PC-3 (cell line): Measurements from ENCODE around the gene GSN. TPM values are rescaled to one million over a fixed set of nuclear protein-coding genes. Genes with fewer than 3 reads are reported as not detected.

Experiments
- ATAC-seq: fragments of 200-7000 bp; cut with Tn5 transposase; 2 replicates; pipeline ENCODE4 v1.9.1; 2020; ENCODE audit warnings: mild to moderate bottlenecking, moderate library complexity
- BruUV-seq: library from RNA; stranded (reverse); fragments of 400-500 nt; replicated peaks from 2 replicates; lab custom pipeline; 2021; lab: Mats Ljungman, UMichigan
- CTCF ChIA-PET: fragments of 300-600 bp; sonication (Branson Sonifier 250); formaldehyde crosslinking; loops from one replicate; lab custom pipeline; 2022; ENCODE audit warnings: antibody characterized with exemption; lab: Charles Lee
- POLR2A ChIA-PET: fragments of 300-600 bp; sonication (Branson Sonifier 250); formaldehyde crosslinking; loops from one replicate; lab custom pipeline; 2022; ENCODE audit warnings: antibody characterized with exemption; ENCODE audit not compliant: unreplicated experiment; lab: Charles Lee
- DNase-seq: peaks from one replicate; pipeline ENCODE4 v3.0.0-alpha.2; 2015
- H2AFZ ChIP-seq: fragments of 300-600 bp; sonication (generic); 2 replicates; pipeline ENCODE4 v1.6.0; 2016; ENCODE audit warnings: antibody characterized with exemption, low read length
- H3F3A ChIP-seq: fragments of 300-600 bp; sonication (generic); one replicate; pipeline ENCODE4 v1.6.0; 2017; ENCODE audit warnings: antibody characterized with exemption, low read length, control low read depth, mild to moderate bottlenecking; ENCODE audit not compliant: unreplicated experiment
- H3K27ac ChIP-seq: fragments of 300-600 bp; sonication (generic); 2 replicates; pipeline ENCODE4 v1.5.1; 2016; ENCODE audit warnings: mild to moderate bottlenecking, low read length
- H3K27me3 ChIP-seq: fragments of 300-600 bp; sonication (generic); 2 replicates; pipeline ENCODE4 v1.6.1; 2016; ENCODE audit warnings: low read length, mixed read lengths
- H3K36me3 ChIP-seq: fragments of 300-600 bp; sonication (generic); 2 replicates; pipeline ENCODE4 v1.6.1; 2016; ENCODE audit warnings: low read depth, mixed run types, low read length, mixed read lengths
- H3K4me1 ChIP-seq: fragments of 300-600 bp; sonication (generic); 2 replicates; pipeline ENCODE4 v1.5.1; 2016; ENCODE audit warnings: low read length; ENCODE audit not compliant: insufficient read depth
- H3K4me2 ChIP-seq: fragments of 300-600 bp; sonication (generic); 2 replicates; pipeline ENCODE4 v1.6.0; 2016; ENCODE audit warnings: low read length
- H3K4me3 ChIP-seq: fragments of 300-600 bp; sonication (generic); 2 replicates; pipeline ENCODE4 v1.5.1; 2016; ENCODE audit warnings: mild to moderate bottlenecking, low read length, mixed read lengths
- H3K79me2 ChIP-seq: fragments of 300-600 bp; sonication (generic); 2 replicates; pipeline ENCODE4 v1.6.1; 2017; ENCODE audit warnings: low read length, mixed read lengths
- H3K9ac ChIP-seq: fragments of 300-600 bp; sonication (generic); 2 replicates; pipeline ENCODE4 v1.6.0; 2016; ENCODE audit warnings: mild to moderate bottlenecking, low read length
- H3K9me2 ChIP-seq: fragments of 300-600 bp; sonication (generic); replicated peaks from 2 replicates; pipeline ENCODE4 v1.6.1; 2016; ENCODE audit warnings: mixed run types, low read length, mixed read lengths
- H3K9me3 ChIP-seq: fragments of 300-600 bp; sonication (generic); 2 replicates; pipeline ENCODE4 v1.6.1; 2016; ENCODE audit warnings: low read length, mixed read lengths
- H4K20me1 ChIP-seq: fragments of 300-600 bp; sonication (generic); 2 replicates; pipeline ENCODE4 v1.6.1; 2016; ENCODE audit warnings: low read length, mixed read lengths
- EZH2 ChIP-seq: fragments of 300-600 bp; sonication (generic); IDR thresholded peaks from one replicate; pipeline ENCODE4 v1.6.1; 2017; ENCODE audit warnings: antibody characterized with exemption, mild to moderate bottlenecking, low read length; ENCODE audit not compliant: unreplicated experiment
- EZH2phosphoT487 ChIP-seq: fragments of 300-600 bp; sonication (generic); IDR thresholded peaks from 2 replicates; pipeline ENCODE4 v1.6.1; 2018; ENCODE audit warnings: mild to moderate bottlenecking, antibody characterized with exemption, low read length, borderline replicate concordance
- intact Hi-C: fragments of 100-400 bp; cut with micrococcal nuclease; formaldehyde crosslinking; loops from 2 replicates; pipeline ENCODE4 v1.9.0; 2023
- total RNA-seq: library from RNA; depleted of rRNA; stranded (reverse); fragments of >200 nt; gene quantifications from 2 replicates; pipeline ENCODE4 v1.2.3, GENCODE V29; 2014
- TF ChIP-seq, protein P1 (sequence below): fragments of 300-600 bp; sonication (generic); conservative IDR thresholded peaks from 2 replicates; pipeline ENCODE4 v1.5.1; 2017; ENCODE audit warnings: antibody characterized with exemption, low read depth, mild to moderate bottlenecking, low read length

Gene GSN
- total RNA-seq, 1 experiment from 2014 or later, result 36.5 TPM

GRCh38 chr9:121222524-121223171, 45.3 kb upstream of the GSN start:
- TF ChIP-seq EZH2 (no peak), EZH2phosphoT487 (no peak)
- TF ChIP-seq, protein P1, sequence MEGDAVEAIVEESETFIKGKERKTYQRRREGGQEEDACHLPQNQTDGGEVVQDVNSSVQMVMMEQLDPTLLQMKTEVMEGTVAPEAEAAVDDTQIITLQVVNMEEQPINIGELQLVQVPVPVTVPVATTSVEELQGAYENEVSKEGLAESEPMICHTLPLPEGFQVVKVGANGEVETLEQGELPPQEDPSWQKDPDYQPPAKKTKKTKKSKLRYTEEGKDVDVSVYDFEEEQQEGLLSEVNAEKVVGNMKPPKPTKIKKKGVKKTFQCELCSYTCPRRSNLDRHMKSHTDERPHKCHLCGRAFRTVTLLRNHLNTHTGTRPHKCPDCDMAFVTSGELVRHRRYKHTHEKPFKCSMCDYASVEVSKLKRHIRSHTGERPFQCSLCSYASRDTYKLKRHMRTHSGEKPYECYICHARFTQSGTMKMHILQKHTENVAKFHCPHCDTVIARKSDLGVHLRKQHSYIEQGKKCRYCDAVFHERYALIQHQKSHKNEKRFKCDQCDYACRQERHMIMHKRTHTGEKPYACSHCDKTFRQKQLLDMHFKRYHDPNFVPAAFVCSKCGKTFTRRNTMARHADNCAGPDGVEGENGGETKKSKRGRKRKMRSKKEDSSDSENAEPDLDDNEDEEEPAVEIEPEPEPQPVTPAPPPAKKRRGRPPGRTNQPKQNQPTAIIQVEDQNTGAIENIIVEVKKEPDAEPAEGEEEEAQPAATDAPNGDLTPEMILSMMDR, result peak; percentile 80
- H3K79me2 ChIP-seq, result no peaks in the 10 kb centered on the region
- intact Hi-C loops, result loop anchor here (5.0 kb wide), 1 partner anchor 45 kb away; the partner anchor contains the start of gene GSN
- ATAC-seq, result no peak
- no peak overlapping the region for H3K4me2 ChIP-seq
- H3K27ac ChIP-seq, result no peak overlapping the region
- H3K9ac ChIP-seq, result no peak overlapping the region
- H2AFZ ChIP-seq, result no peak overlapping the region
- H3F3A ChIP-seq, result no peaks in the 10 kb centered on the region
- BruUV-seq, result no TSS peak
- H3K9me2 ChIP-seq, result no peaks in the 10 kb centered on the region
- H3K4me3 ChIP-seq, result no peak overlapping the region
- no peaks in the 10 kb centered on the region for H3K9me3 ChIP-seq
- H3K4me1 ChIP-seq, result peaks cover 7% of the 10 kb centered on the region
- peak; percentile 61 for DNase-seq
- H4K20me1 ChIP-seq, result no peaks in the 10 kb centered on the region
- ChIA-PET CTCF (no interaction called here), POLR2A (no interaction called here)
- no peaks in the 10 kb centered on the region for H3K36me3 ChIP-seq
- no peaks in the 10 kb centered on the region for H3K27me3 ChIP-seq

- DNase-seq, result no peak
Observed at GRCh38 chr9:121225240-121225639, 42.7 kb upstream of the GSN start.

GRCh38 chr9:121226175-121226574, 41.8 kb upstream of the GSN start:
- no peak overlapping the region for H3K27ac ChIP-seq
- TF ChIP-seq EZH2 (no peak), EZH2phosphoT487 (no peak)
- TF ChIP-seq, protein P1, result no peak
- H3K36me3 ChIP-seq, result no peaks in the 10 kb centered on the region
- H3K9ac ChIP-seq, result no peak overlapping the region
- no peak overlapping the region for H2AFZ ChIP-seq
- peaks cover 7% of the 10 kb centered on the region for H3K4me1 ChIP-seq
- DNase-seq (peak; percentile 45), ATAC-seq (peak; percentile 53; the same call in 1 of the 2 replicates)
- H3K9me2 ChIP-seq, result no peaks in the 10 kb centered on the region
- H3K79me2 ChIP-seq, result no peaks in the 10 kb centered on the region
- H4K20me1 ChIP-seq, result no peaks in the 10 kb centered on the region
- no peaks in the 10 kb centered on the region for H3K9me3 ChIP-seq
- BruUV-seq, result no TSS peak
- ChIA-PET CTCF (no interaction called here), POLR2A (no interaction called here)
- no peak overlapping the region for H3K4me3 ChIP-seq
- no peaks in the 10 kb centered on the region for H3F3A ChIP-seq
- H3K4me2 ChIP-seq, result no peak overlapping the region
- no peaks in the 10 kb centered on the region for H3K27me3 ChIP-seq
- intact Hi-C loops, result no loop called here

More at GRCh38 chr9:121225240-121225639, 42.7 kb upstream of the GSN start:
- no peak overlapping the region for H2AFZ ChIP-seq
- BruUV-seq, result no TSS peak
- no peak overlapping the region for H3K4me2 ChIP-seq
- POLR2A ChIA-PET, result no interaction called here
- TF ChIP-seq, protein P1, result no peak
- TF ChIP-seq EZH2phosphoT487 (no peak), EZH2 (no peak)
- H3K4me3 ChIP-seq, result no peak overlapping the region
- no peaks in the 10 kb centered on the region for H3K9me2 ChIP-seq
- H3K9me3 ChIP-seq, result no peaks in the 10 kb centered on the region
- H3K79me2 ChIP-seq, result no peaks in the 10 kb centered on the region
- CTCF ChIA-PET, result no interaction called here
- H3K27ac ChIP-seq, result no peak overlapping the region
- H3F3A ChIP-seq, result no peaks in the 10 kb centered on the region
- H3K27me3 ChIP-seq, result no peaks in the 10 kb centered on the region
- no peaks in the 10 kb centered on the region for H4K20me1 ChIP-seq
- H3K36me3 ChIP-seq, result no peaks in the 10 kb centered on the region
- peaks cover 7% of the 10 kb centered on the region for H3K4me1 ChIP-seq
- intact Hi-C loops, result no loop called here
- H3K9ac ChIP-seq, result no peak overlapping the region
- no peak for ATAC-seq
